NCI-H1092 treated with DMSO at 0.1 percent for 48 hours (cell line): ENCODE results near the gene RPL39L.
A peak's percentile ranks its signal among the peaks of the same experiment; 100 is the strongest.
"Not testable (repeated sequence)": the region's sequence is repeated elsewhere in the genome, so short reads cannot be mapped to it uniquely, and the experiment has no call there.

Experiments used
- DNase-seq: peaks from one replicate; lab custom pipeline; 2025; lab: John Stamatoyannopoulos, UW

The RPL39L gene

DNA sequence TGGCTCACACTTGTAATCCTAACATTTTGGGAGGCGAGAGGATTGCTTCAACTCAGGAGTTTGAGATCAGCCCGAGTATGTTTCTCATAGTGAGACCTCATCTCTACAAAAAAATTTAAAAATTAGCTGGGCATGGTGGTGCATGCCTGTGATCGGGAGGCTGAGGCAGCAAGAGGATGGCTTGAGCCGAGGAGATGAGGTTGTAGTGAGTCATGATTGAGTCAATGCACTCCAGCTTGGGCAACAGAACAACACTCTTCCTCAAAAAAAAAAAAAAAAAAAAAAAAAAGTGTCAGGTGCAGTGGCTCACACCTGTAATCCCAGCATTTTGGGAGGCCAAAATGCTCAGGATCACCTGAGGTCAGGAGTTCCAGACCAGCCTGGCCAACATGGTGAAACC is 2.4 kb downstream of the RPL39L start:
- no peak for DNase-seq

GRCh38 chr3:187136337-187136736 is 3.0 kb downstream of the RPL39L start:
- DNase-seq = no peak

- not testable (repeated sequence) for DNase-seq
Observed at GRCh38 chr3:187135172-187135690, 4.1 kb downstream of the RPL39L start.

DNA sequence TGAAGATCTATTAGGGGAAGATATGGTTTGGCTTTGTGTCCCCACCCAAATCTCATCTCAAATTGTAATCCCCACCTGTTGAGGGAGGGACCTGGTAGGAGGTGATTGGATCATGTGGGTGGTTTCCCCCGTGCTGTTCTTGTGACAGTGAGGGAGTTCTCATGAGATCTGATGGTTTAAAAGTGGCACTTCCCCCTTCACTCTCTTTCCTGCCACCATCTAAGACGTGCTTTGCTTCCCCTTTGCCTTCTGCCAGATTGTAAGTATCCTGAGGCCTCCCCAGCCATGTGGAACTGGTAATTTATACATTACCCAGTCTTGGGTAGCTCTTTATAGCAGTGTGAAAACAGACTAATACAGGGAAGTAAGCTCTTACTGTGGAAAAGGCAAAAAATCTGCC is 6.1 kb downstream of the RPL39L start:
- DNase-seq = not testable (repeated sequence)

- no peak for DNase-seq
Observed at GRCh38 chr3:187132666-187133065, 6.6 kb downstream of the RPL39L start.

DNA sequence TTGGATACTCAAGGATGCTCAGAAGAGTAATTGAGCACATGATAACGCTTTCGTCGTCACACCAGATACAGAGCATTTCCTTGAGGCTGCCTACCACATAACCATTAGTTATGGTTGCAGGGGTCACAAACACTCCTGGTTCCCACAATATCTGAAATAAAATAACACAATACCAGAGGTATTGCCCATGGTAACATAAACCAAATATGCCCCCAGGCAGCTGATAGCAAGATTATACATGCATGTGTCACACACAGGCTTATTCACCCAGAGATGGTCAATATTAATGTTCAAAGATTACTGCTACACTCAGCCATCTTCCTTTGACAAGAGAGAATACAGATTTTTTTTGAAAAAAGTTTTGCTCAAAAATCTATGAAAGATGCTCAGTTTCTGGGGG is 7.3 kb downstream of the RPL39L start:
- no peak for DNase-seq

DNA sequence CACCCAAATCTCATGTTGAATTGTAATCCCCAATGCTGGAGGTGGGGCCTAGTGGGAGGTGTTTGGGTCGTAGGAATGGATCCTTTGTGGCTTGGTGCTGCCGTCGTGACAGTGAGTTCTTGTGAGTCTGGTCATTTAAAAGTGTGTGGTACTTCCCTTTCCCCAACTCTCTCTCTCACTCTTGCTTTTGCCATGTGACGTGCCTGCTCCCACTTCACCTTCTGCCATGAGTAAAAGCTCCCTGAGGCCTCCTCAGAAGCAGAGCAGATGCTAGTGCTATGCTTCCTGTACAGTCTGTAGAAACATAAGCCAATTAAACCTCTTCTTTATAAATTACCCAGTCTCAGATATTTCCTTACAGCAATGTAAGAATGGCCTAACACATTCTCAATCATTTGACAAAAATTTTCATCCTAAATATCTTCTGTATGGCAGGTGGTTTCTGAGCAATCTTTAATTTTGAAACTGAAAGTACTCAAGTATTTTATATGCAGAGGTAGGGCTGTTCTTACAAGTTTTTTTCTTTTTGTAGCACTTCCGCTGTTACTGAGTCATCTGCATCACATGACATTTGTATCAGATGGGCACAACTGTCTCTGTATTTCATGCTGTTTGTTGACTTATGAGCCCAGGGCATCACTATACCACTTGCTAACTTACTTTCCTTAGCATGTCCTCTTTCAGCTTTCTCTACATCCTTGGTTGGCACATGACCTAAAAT is 8.8 kb downstream of the RPL39L start:
- no peak for DNase-seq

- DNase-seq = no peak
Observed at GRCh38 chr3:187125319-187126031, 13.8 kb downstream of the RPL39L start.

DNA sequence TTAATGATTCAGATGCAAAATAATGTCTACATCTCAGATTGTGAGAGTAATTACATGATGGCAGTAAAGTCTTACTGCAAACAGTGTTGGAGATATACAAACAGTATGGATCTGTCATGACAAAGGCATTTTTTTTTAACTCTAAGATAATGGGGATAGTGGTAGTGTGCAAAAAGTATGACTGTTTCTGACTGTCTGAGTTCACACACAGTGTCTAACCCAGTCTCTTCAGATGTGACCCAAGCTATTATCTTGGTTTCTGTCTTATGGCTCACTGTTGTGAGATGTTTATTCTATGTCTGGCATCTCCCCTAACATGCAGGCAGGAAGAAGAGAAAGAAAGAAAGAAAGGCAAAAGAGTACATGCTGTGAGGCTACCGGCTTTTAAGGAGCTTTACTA is 17.0 kb downstream of the RPL39L start:
- no peak for DNase-seq

DNA sequence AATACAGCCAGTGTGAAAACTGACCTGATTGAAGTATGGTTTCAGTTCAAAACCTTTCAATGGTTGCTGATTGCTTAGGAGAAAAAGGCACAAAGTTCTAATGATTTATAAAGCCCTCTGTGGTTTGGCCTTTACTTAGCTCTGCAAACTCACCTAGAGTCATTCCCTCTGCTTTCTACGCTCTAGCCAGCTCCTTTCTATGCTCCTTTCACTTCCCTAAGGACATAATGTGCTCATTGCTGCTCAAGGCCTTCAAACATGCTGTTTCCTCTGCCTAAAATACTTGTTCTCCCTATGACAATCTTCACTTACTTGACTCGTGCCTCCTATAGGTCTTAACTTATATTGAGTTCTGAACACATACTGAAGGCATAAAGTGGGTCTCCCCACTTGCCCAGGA is 19.0 kb downstream of the RPL39L start:
- DNase-seq = no peak

- DNase-seq = no peak
Observed at GRCh38 chr3:187114511-187114910, 24.8 kb downstream of the RPL39L start.

DNA sequence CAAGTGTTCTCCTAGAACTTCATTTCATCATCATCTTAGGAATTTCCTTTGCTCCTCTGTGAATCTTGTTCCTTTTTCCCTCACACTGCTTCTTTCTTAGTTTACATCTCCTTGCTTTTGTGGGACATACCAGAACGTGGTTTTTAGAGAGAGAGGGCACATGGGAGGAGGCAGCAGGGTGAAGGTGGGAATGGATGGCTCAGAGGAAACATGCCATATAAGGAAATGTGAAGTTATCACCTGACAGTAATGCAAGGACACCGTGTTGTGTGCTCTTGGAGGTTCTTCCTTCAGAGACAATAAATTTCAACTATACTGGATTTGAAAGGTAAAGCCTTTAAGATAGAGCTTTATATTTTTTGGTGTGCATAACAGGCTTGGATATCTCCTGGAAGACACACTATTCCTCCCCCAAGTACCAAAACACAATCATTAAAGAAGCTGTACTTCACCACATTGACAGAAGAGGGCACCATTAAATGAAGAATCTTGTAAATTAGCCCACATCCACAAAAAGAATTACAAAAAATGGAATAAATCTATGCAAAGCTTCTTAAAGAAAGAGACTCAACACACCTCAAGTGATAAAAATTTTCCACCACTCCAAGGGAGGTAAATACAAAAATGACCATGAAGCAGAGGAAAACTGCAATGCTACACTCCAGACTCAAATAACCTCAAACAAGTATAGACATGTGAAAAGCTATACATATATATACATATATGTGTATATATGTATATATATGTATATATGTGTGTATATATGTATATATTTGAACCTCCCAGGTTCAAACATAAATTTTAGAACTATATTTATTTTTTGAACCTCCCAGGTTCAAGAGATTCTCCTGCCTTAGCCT is 26.1 kb downstream of the RPL39L start:
- DNase-seq = peak; percentile 5

- no peak for DNase-seq
Observed at GRCh38 chr3:187110156-187110555, 29.1 kb downstream of the RPL39L start.

DNA sequence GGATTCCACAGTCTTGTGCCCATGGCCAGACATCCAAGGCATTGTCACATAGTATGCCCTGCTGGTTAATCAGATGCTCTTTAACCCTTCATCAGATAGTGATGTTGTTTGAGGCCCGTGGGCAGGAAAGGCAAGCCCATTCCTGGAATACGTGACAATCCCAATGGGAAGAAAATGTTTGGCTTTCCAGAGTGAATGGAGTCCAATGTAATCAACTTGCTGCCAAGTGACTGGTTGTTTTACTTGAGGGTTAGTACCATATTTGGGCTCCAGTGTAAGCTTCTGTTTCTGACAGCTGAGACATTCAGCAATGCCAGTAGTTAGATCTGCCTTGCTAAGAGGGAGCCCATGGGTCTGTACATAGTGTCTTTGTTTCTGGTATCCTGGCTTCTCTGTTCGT is 31.3 kb downstream of the RPL39L start:
- DNase-seq = no peak

- no peak for DNase-seq
Observed at GRCh38 chr3:187105700-187106099, 33.6 kb downstream of the RPL39L start.

GRCh38 chr3:187104933-187105332 is 34.4 kb downstream of the RPL39L start:
- no peak for DNase-seq

DNA sequence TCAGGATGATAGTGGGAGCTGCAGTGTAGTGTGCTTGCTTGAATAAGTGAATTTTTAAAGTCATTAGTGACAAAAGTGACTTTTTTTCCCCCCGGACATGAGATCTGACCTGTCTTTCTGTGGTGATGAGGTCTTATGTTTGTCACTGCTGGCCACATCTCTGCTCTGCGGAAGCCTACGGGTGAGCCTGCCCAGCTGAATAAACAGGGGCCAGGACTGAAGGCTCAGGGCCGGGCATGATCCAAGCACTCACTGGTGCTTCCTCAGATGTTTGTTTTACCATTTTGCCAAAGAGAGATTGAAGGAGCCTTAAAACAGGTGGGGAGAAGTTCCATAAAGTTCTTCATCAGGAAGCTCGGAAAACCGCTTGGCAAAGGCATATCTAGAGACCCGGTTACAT is 35.0 kb downstream of the RPL39L start:
- DNase-seq = no peak

DNA sequence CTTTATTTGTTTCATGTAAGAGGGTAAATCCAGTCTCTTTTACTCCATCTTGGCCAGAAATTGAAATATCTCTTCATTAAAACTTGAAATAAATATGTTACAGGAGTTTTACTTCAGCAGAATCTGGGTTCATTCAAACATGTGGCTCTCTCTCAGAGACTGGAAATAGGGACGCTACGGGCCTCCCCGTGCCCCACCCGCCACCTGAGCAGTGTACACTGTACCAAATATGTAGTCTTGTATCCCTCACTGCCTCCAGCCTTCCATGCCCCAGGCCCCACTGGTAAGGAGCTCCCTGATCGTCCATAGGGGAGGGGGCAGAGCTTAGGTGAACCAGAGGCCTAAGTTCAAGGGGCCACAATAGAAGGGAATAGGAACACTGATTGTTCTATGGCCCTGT is 36.0 kb downstream of the RPL39L start:
- DNase-seq = no peak

- DNase-seq = no peak
Observed at GRCh38 chr3:187102073-187102634, 37.1 kb downstream of the RPL39L start.

- DNase-seq = no peak
Observed at GRCh38 chr3:187101184-187102072, 37.9 kb downstream of the RPL39L start.

DNA sequence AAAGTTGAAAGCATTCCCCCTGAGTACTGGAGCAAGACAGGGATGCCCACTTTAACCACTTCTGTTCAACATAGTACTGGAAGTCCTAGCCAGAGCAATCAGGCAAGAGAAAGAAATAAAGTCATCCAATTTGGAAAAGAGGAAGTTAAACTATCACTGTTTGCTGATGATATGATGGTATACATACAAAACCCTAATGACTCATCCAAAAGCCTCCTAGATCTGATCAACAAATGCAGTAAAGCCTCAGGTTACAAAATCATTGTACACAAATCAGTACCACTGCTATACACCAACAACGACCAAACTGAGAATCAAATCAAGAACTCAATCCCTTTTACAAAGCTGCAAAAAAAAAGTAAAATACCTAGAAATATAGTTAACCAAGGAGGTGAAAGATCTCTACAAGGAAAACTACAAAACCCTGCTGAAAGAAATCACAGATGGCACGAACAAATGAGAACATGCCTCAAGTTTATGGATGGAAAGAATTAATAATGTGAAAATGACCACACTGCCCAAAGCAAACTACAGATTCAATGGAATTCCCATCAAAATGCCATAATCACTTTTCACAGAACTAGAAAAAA is 40.3 kb downstream of the RPL39L start:
- DNase-seq = no peak
